NOMO-1 treated with DMSO at 0.1 percent for 48 hours (cell line): ENCODE results near the gene TNRC6A.

Experiments
- DNase-seq: peaks from one replicate; lab custom pipeline; 2025; ENCODE audit not compliant: unreplicated experiment; lab: John Stamatoyannopoulos, UW

Gene TNRC6A

GRCh38 chr16:24755201-24755874 is 25.9 kb downstream of the TNRC6A start:
- no peak for DNase-seq

- no peak for DNase-seq
These were observed 28.9 kb downstream of the TNRC6A start for GRCh38 chr16:24758373-24758772.

GRCh38 chr16:24759006-24759405 is 29.6 kb downstream of the TNRC6A start:
- no peak for DNase-seq

GRCh38 chr16:24761526-24761925 is 32.1 kb downstream of the TNRC6A start:
- no peak for DNase-seq

GRCh38 chr16:24764916-24765315 is 35.5 kb downstream of the TNRC6A start:
- DNase-seq: no peak

- no peak for DNase-seq
These were observed 36.6 kb downstream of the TNRC6A start for GRCh38 chr16:24766057-24766456.

GRCh38 chr16:24769806-24770205 is 40.4 kb downstream of the TNRC6A start:
- no peak for DNase-seq

GRCh38 chr16:24771132-24771778 is 41.8 kb downstream of the TNRC6A start:
- no peak for DNase-seq

GRCh38 chr16:24771779-24772157 is 42.3 kb downstream of the TNRC6A start:
- no peak for DNase-seq

GRCh38 chr16:24773771-24774427 is 44.4 kb downstream of the TNRC6A start:
- DNase-seq: no peak

GRCh38 chr16:24774510-24774909 is 45.1 kb downstream of the TNRC6A start:
- DNase-seq: no peak

- DNase-seq: no peak
These were observed 46.0 kb downstream of the TNRC6A start for GRCh38 chr16:24775455-24775854.

- DNase-seq: no peak
These were observed 47.2 kb downstream of the TNRC6A start for GRCh38 chr16:24776501-24777220.

GRCh38 chr16:24778671-24779070 is 49.2 kb downstream of the TNRC6A start:
- no peak for DNase-seq

GRCh38 chr16:24781256-24781655 is 51.8 kb downstream of the TNRC6A start:
- DNase-seq: no peak

- DNase-seq: no peak
These were observed 54.7 kb downstream of the TNRC6A start for GRCh38 chr16:24784121-24784520.

GRCh38 chr16:24789881-24790280 is 60.4 kb downstream of the TNRC6A start:
- DNase-seq: no peak

- no peak for DNase-seq
These were observed 71.1 kb downstream of the TNRC6A start for GRCh38 chr16:24800586-24800985.

GRCh38 chr16:24801761-24802302 is 72.4 kb downstream of the TNRC6A start:
- DNase-seq: no peak

- no peak for DNase-seq
These were observed 76.0 kb downstream of the TNRC6A start for GRCh38 chr16:24805484-24805883.

GRCh38 chr16:24807301-24807700 is 77.8 kb downstream of the TNRC6A start:
- DNase-seq: no peak
